Pancreas (tissue), 10 donors: ENCODE results near the gene SLC1A3. TPM values are rescaled to one million over a fixed set of nuclear protein-coding genes. Genes with fewer than 3 reads are reported as not detected.

Experiments
- ATAC-seq, 4 donors: fragments of 200-7000 bp; cut with Tn5 transposase; one replicate each; pipeline versions ENCODE4 v1.8.0 to v1.9.1; 2020; ENCODE audit warnings: mild to moderate bottlenecking in 4 of 4, moderate library complexity in 4 of 4
- DNase-seq, 6 donors: peaks; one replicate each; pipeline ENCODE4 v3.0.0-alpha.2; 2020
- FAIRE-seq: peaks from 2 replicates; lab custom pipeline; 2012; peaks lifted over from hg19 to GRCh38; lab: Jason Lieb, UNC
- H3K27ac ChIP-seq, 4 donors: fragments of 200-600 bp; sonication (generic); 1 replicate in 3 of 4; 2 replicates in 1 of 4; pipeline versions ENCODE4 v1.5.0 to v1.8.0; 2020
- H3K27me3 ChIP-seq, 4 donors: fragments of 200-600 bp; one replicate each; pipeline ENCODE4 v1.8.0; 2021
- H3K36me3 ChIP-seq, 3 donors: fragments of 200-600 bp; sonication (generic) in 1 of 3; one replicate each; pipeline versions ENCODE4 v1.5.0 to v1.8.0; 2020 to 2021
- H3K4me1 ChIP-seq, 3 donors: fragments of 200-600 bp; one replicate each; pipeline ENCODE4 v1.8.0; 2021
- H3K4me3 ChIP-seq, 4 donors: fragments of 200-600 bp; sonication (generic) in 2 of 4; one replicate each; pipeline versions ENCODE4 v1.5.0 to v1.8.0; 2020 to 2021
- H3K9me3 ChIP-seq, 4 donors: fragments of 200-600 bp; one replicate each; pipeline ENCODE4 v1.8.0; 2021
- WGBS, 2 donors: extraction: QIAGEN DNeasy Blood & Tissue Kit; methylation state at CpG; one replicate each; pipeline ENCODE4 v1.1.7; 2013; 5-methylcytosine and 5-hydroxymethylcytosine counted together
- intact Hi-C, 3 donors: fragments of 100-400 bp; cut with DNase I; formaldehyde crosslinking; loops; one replicate each; pipeline versions ENCODE4 v1.11.1 to v1.14.2; 2022
- polyA plus RNA-seq, 2 donors: library from polyadenylated mRNA; stranded (reverse); fragments of 200-250 nt; gene quantifications; one replicate each; pipeline ENCODE4 v1.2.3, GENCODE V29; 2013
- total RNA-seq, 6 donors: library from RNA; stranded (reverse); fragmentation: NEBNext Ultra II Directional in 4 of 6; extraction: Animal tissue kit (Norgen Biotek cat#: 25700) in 4 of 6; gene quantifications; one replicate each; pipeline versions ENCODE4 v1.2.1 to v1.2.4, GENCODE V29; 2021 to 2023
- TF ChIP-seq, protein P1 (sequence below), 4 donors: fragments of 200-600 bp; sonication (generic) in 3 of 4; IDR thresholded peaks; one replicate each; pipeline versions ENCODE4 v1.5.0 to v1.8.0; 2021; ENCODE audit warnings: antibody characterized with exemption in 4 of 4
- donor health status: healthy with polysubstance abuse.
- donor health status: DM: no; HTN: no; CAD: no; lungs with moderate emphysema.
- donor health status: DM: no; HTN: no; CAD: no.
- donor health status: control.
- donor health status: control.
- donor health status: Bipolar disorder and iron deficiency.
- donor health status: DM: yes; HTN: yes; CAD: no.
- donor health status: DM: no; HTN: no; CAD: no.
- donor health status: DM: no; HTN: no; CAD: no.
- donor health status: DM: yes; HTN: yes; CAD: no.

Gene SLC1A3
- total and polyA plus RNA-seq, 8 donors = 0.87 to 21.0 (median 1.7) TPM

DNA sequence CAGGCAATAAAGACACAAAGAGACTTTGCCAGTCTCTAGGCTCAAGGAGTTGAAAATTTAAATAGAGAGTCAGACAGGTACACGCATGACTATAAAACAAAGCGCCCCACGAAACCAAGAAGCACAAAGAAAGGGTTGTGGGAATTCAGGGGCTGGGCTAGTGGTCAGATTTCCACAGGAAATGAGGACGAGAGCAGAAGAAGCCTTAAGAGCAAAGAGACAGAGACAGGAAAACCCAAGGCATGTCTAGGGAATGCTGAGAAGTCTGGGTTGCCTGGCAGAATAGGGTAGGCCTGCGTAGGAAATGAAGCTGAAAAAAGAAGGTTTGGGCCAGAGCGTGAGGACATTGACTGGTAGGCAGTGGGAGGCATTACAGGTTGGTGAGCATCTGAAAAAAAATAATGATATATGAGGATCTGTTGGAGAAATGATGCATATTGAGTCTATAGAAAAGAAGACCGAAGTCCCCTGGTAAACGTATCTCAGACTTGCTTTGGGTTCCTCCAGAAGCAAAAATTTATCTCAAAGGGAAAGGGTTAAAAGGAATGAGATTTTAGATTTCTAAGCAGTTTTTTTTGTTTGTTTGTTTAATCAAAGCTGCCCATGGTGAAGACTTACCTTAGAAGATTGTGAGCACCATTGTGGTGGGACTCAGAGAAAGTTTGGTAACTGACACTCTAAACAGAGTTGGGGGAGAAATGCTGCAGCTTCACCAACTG lies 51.8 kb downstream of the SLC1A3 start:
- intact Hi-C loops = no loop called here
- FAIRE-seq = no peak
- peak overlapping the region; percentile 16 to 80 (median 70) for H3K27ac ChIP-seq
- no peak for ATAC-seq
- no peak overlapping the region for H3K4me3 ChIP-seq
- H3K9me3 ChIP-seq = no peaks in the 10 kb centered on the region
- H3K4me1 ChIP-seq = peaks cover 0 to 14% (median 0%) of the 10 kb centered on the region in 3 donors
- TF ChIP-seq, protein P1, sequence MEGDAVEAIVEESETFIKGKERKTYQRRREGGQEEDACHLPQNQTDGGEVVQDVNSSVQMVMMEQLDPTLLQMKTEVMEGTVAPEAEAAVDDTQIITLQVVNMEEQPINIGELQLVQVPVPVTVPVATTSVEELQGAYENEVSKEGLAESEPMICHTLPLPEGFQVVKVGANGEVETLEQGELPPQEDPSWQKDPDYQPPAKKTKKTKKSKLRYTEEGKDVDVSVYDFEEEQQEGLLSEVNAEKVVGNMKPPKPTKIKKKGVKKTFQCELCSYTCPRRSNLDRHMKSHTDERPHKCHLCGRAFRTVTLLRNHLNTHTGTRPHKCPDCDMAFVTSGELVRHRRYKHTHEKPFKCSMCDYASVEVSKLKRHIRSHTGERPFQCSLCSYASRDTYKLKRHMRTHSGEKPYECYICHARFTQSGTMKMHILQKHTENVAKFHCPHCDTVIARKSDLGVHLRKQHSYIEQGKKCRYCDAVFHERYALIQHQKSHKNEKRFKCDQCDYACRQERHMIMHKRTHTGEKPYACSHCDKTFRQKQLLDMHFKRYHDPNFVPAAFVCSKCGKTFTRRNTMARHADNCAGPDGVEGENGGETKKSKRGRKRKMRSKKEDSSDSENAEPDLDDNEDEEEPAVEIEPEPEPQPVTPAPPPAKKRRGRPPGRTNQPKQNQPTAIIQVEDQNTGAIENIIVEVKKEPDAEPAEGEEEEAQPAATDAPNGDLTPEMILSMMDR (IDR thresholded peaks at IDR 0.05) = no peak
- no peaks in the 10 kb centered on the region for H3K27me3 ChIP-seq
- no peaks in the 10 kb centered on the region for H3K36me3 ChIP-seq
- WGBS, 2 donors = 81 to 83% methylated on average over 8 of the region's 8 CpGs
- DNase-seq = no peak

DNA sequence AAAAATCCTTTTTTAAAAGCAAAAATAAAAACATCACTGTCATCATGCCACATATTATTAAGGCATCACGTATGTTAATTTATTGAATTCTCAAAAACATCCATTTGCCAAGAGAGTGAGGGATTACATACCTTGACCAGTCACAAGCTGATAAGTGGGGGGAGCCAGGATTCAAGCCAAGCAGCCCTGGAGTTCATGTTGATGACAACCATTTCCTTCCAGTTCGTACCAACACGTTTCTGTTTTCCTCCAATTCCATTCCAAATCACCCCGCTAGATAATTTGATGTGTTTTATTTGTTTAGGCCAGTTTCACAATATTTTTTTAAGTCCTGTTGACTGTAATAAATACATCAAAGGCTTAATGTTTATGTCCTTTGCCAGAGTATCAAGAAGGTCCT lies 53.0 kb downstream of the SLC1A3 start:
- FAIRE-seq (no peak), ATAC-seq (no peak), DNase-seq (no peak)
- intact Hi-C loops = no loop called here
- Histone ChIP-seq H3K27me3 (no peaks in the 10 kb centered on the region), H3K9me3 (no peaks in the 10 kb centered on the region), H3K36me3 (no peaks in the 10 kb centered on the region), H3K4me3 (no peak overlapping the region), H3K4me1 (peaks cover 0 to 14% (median 0%) of the 10 kb centered on the region in 3 donors), H3K27ac (peak overlapping the region in 1 of 4 donors; percentile 12)
- TF ChIP-seq, protein P1 (IDR thresholded peaks at IDR 0.05) = no peak
- 39 to 42% methylated on average over 4 of the region's 4 CpGs for WGBS, 2 donors

DNA sequence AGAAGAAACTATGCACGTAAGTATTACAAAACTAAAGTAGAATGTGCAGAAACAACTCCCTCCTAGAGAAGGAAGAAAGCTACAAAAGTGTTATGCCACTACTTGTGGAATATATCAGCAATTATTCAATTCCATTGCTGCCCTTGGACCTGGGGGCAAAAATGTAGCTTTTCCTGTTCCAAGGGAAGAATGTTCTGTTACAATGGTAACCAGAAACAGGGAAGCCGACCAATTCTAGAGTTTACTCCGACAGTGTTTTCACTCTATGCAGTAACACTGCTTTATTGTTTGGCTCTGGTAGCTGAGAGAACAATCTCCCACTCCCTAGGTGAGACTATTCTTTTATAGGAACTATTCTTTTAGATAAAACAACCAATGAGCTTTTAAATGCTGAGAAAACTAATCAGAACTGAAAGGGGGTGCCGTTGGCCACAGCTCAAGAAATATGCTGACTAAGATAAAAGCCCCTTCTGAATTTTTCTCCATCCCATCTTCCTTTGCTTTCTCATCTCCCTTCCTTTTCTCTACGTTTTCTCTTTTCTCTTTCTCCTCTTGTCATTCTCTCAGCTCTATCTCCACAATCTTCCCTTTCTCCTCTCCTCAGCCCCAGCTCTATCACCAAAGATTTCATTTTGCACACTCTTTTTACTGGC lies 54.1 kb downstream of the SLC1A3 start:
- H3K27me3 ChIP-seq = no peaks in the 10 kb centered on the region
- DNase-seq (peak in 1 of 6 donors; percentile 11), ATAC-seq (peak in 3 of 4 donors; percentile 51 to 81 (median 63)), FAIRE-seq (no peak)
- no peaks in the 10 kb centered on the region for H3K9me3 ChIP-seq
- peak overlapping the region; percentile 12 to 67 (median 36) for H3K27ac ChIP-seq
- no peaks in the 10 kb centered on the region for H3K36me3 ChIP-seq
- peaks cover 0 to 14% (median 0%) of the 10 kb centered on the region in 3 donors for H3K4me1 ChIP-seq
- intact Hi-C loops = no loop called here
- TF ChIP-seq, protein P1 (IDR thresholded peaks at IDR 0.05) = no peak
- H3K4me3 ChIP-seq = no peak overlapping the region
- 24 to 28% methylated on average over 5 of the region's 5 CpGs for WGBS, 2 donors

DNA sequence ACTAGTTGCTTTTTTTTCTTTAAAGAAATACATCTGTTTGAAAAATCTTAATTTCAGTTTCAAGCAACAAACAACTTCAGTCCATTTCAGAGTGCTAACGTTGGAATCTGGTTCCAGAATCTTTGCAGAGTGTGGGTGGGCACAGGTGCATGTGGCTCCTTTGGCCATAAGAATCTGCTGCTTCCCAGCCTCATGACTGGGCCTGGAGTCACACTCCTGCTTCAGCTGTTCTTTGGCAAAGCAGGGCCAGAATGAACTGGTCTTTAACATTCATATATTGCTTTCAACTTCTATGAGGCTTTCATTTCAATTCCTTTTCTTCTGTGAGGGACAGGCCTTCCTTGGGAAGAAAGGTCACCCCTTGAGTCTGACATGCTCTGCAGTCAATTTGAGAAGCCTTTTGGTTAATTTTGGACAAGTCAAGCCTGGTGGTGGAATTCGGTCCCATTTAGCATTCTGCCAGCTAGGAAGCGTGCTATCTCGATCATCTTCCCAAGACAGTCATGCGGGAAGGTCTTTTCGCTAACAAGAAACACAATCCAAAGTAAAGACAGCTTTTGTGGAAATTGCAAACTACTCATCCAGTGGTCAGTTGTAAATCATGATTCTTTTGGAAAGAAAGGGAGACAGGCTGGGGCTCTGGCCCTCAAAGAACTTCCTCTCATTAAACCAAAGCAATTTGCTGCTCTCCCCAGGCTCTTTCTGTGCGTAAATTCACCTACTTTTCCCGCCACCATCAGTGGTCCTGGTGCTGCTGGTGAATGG lies 55.2 kb downstream of the SLC1A3 start:
- H3K27ac ChIP-seq = no peak overlapping the region
- no peak for FAIRE-seq

More for the DNA sequence above, 55.2 kb downstream of the SLC1A3 start:
- 85 to 90% methylated on average over 8 of the region's 8 CpGs for WGBS, 2 donors
- H3K4me3 ChIP-seq = no peak overlapping the region
- H3K27me3 ChIP-seq = no peaks in the 10 kb centered on the region
- no peaks in the 10 kb centered on the region for H3K9me3 ChIP-seq
- DNase-seq (no peak), ATAC-seq (no peak)
- no peaks in the 10 kb centered on the region for H3K36me3 ChIP-seq
- intact Hi-C loops = no loop called here
- peaks cover 0 to 14% (median 0%) of the 10 kb centered on the region in 3 donors for H3K4me1 ChIP-seq
- TF ChIP-seq, protein P1 (IDR thresholded peaks at IDR 0.05) = no peak
